ENCODE measurements around the gene DLD. TPM values are rescaled to one million over a fixed set of nuclear protein-coding genes. Genes with fewer than 3 reads are reported as not detected.
A peak's percentile ranks its signal among the peaks of the same experiment; 100 is the strongest.

Gene DLD
- total and polyA plus RNA-seq, 8 donors: 61.1 to 80.2 (median 74.2) TPM

DNA sequence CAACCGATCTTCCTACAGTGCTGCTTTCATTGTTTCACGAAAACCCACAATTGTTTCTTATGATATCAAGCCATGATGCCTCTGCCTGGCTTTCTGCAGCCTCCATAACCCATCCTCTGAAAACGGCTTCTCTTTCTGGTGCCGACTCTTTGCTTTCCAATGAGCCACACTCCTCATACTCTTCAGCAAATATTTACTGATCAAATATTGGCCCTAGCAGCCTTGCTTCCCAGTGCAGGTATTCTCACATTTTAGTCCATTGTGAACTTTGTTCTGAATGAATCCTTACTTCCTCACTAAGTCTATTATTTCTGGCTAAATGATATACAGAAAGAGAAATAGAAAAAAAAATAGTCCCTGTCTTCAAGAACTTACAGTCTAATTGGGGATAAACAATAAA, 76.4 kb downstream of the DLD start:
- Histone ChIP-seq H3K9me3 (no peaks in the 10 kb centered on the region), H3K4me1 (peaks cover 0 to 10% of the 10 kb centered on the region in 2 donors), H3K4me3 (no peak overlapping the region), H3K36me3 (peaks cover 0 to 19% of the 10 kb centered on the region in 2 donors), H3K27ac (no peak overlapping the region), H3K27me3 (no peaks in the 10 kb centered on the region)
- ATAC-seq (peak; percentile 45), DNase-seq (no peak)
- TF ChIP-seq, protein P1, sequence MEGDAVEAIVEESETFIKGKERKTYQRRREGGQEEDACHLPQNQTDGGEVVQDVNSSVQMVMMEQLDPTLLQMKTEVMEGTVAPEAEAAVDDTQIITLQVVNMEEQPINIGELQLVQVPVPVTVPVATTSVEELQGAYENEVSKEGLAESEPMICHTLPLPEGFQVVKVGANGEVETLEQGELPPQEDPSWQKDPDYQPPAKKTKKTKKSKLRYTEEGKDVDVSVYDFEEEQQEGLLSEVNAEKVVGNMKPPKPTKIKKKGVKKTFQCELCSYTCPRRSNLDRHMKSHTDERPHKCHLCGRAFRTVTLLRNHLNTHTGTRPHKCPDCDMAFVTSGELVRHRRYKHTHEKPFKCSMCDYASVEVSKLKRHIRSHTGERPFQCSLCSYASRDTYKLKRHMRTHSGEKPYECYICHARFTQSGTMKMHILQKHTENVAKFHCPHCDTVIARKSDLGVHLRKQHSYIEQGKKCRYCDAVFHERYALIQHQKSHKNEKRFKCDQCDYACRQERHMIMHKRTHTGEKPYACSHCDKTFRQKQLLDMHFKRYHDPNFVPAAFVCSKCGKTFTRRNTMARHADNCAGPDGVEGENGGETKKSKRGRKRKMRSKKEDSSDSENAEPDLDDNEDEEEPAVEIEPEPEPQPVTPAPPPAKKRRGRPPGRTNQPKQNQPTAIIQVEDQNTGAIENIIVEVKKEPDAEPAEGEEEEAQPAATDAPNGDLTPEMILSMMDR (IDR thresholded peaks at IDR 0.05): no peak
- intact Hi-C loops (cut with DNase I): no loop called here

DNA sequence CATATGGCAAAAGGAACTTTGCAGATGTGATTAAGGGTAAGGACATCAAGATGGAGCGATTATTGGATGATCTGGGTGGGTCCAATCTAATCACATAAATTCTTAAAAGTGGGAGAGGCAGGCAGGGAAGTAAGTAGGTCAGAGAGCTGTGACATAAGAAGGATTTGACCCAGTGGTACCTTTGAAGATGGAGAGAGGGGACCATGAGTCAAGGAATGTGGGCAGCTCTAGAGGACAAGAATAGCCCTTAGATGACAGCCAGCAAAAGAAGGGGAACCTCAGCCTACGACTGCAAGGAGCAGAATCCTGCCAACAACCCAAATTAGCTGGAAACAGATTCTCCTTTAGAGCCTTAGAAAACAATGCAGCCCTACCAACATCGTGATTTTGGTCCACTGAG, 77.5 kb downstream of the DLD start:
- Histone ChIP-seq H3K27me3 (no peaks in the 10 kb centered on the region), H3K4me3 (no peak overlapping the region), H3K27ac (no peak overlapping the region), H3K36me3 (peaks cover 0 to 8% of the 10 kb centered on the region in 2 donors), H3K4me1 (peaks cover 0 to 10% of the 10 kb centered on the region in 2 donors), H3K9me3 (no peaks in the 10 kb centered on the region)
- intact Hi-C loops (cut with DNase I): no loop called here
- ATAC-seq (no peak), DNase-seq (no peak)
- TF ChIP-seq, protein P1 (IDR thresholded peaks at IDR 0.05): no peak

DNA sequence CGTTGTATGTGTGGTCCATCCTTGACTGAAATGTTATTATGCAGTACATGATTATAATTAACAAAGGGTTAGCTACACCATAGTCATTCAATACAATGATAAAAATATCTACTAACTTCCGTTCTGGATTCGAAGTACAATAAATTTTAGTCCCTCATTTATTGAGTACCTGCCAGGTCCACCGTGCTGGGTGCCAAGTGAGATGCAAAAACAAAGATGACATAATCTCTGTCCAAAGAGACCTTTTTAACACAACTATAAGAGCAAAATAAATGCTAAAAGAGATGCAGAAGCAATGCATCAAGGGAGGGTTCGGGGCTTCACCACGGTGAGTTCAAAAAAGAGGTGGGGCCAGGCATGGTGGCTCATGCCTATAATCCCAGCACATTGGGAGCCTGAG, 78.9 kb downstream of the DLD start:
- DNase-seq: no peak
- ATAC-seq: no peak
- no peaks in the 10 kb centered on the region for H3K9me3 ChIP-seq
- TF ChIP-seq, protein P1 (IDR thresholded peaks at IDR 0.05): no peak
- no peaks in the 10 kb centered on the region for H3K27me3 ChIP-seq
- no peak overlapping the region for H3K4me3 ChIP-seq
- peaks cover 0 to 10% of the 10 kb centered on the region in 2 donors for H3K4me1 ChIP-seq
- H3K36me3 ChIP-seq: no peaks in the 10 kb centered on the region
- intact Hi-C loops (cut with DNase I): no loop called here
- H3K27ac ChIP-seq: no peak overlapping the region

Other genes with a start within 250 kb of the DLD start
- 1 to 10 TPM in 1 of 2 donors, under 1 TPM in 1; 0.82 to 1.7 TPM for gene SLC26A4, start 230.4 kb upstream of the DLD start, total RNA-seq
- gene SLC26A4, start 230.4 kb upstream of the DLD start, polyA plus RNA-seq (ENCODE audit: insufficient read length in 6 of 6): 1 to 10 TPM in 4 of 6 donors, under 1 TPM in 2; 0.83 to 2.5 (median 1.3) TPM
- 10 to 100 TPM; 17.2 to 21.5 TPM for gene CBLL1, start 147.0 kb upstream of the DLD start, total RNA-seq
- gene CBLL1, start 147.0 kb upstream of the DLD start, polyA plus RNA-seq (ENCODE audit: insufficient read length in 6 of 6): 10 to 100 TPM; 27.7 to 31.8 (median 29.0) TPM
- gene SLC26A3, start 88.0 kb upstream of the DLD start, total RNA-seq: not detected
- gene SLC26A3, start 88.0 kb upstream of the DLD start, polyA plus RNA-seq (ENCODE audit: insufficient read length in 6 of 6): under 1 TPM in 1 of 6 donors, not detected in 5; 0.04 TPM
- 100 to 1,000 TPM; 175 to 187 TPM for gene LAMB1, start 112.0 kb downstream of the DLD start, total RNA-seq
- gene LAMB1, start 112.0 kb downstream of the DLD start, polyA plus RNA-seq (ENCODE audit: insufficient read length in 6 of 6): 100 to 1,000 TPM; 472 to 583 (median 535) TPM
- gene LAMB4, start 239.2 kb downstream of the DLD start, total RNA-seq: under 1 TPM in 1 of 2 donors, not detected in 1; 0.37 TPM
- under 1 TPM; 0.10 to 0.37 (median 0.29) TPM for gene LAMB4, start 239.2 kb downstream of the DLD start, polyA plus RNA-seq (ENCODE audit: insufficient read length in 6 of 6)

All from left lung (tissue), 10 donors.